Mesendoderm (in vitro differentiated cells): ENCODE measurements around the gene RNF144B.

ENCODE experiments used
- DNase-seq: peaks from one replicate; pipeline ENCODE4 v3.0.0; 2013
- H2AK5ac ChIP-seq: 2 replicates; pipeline ENCODE4 v1.6.1; 2013; ENCODE audit warnings: low read length, inconsistent platforms
- H2BK120ac ChIP-seq: 2 replicates; pipeline ENCODE4 v1.6.1; 2013; ENCODE audit warnings: low read depth, mild to moderate bottlenecking, low read length, moderate library complexity, mixed read lengths
- H2BK15ac ChIP-seq: replicated peaks from 2 replicates; pipeline ENCODE4 v1.6.1; 2013; ENCODE audit warnings: low read depth, mild to moderate bottlenecking, moderate library complexity
- H2BK5ac ChIP-seq: 2 replicates; pipeline ENCODE4 v1.6.1; 2013; ENCODE audit warnings: low read length, inconsistent platforms
- H3K18ac ChIP-seq: 2 replicates; pipeline ENCODE4 v1.6.1; 2013; ENCODE audit warnings: mild to moderate bottlenecking, low read length, mixed read lengths
- H3K23ac ChIP-seq: one replicate; pipeline ENCODE4 v1.6.1; 2013; ENCODE audit warnings: low read length
- H3K27ac ChIP-seq: 2 replicates; pipeline ENCODE4 v1.5.1; 2013; ENCODE audit warnings: low read depth, mild to moderate bottlenecking, inconsistent platforms, low read length, moderate library complexity
- H3K27me3 ChIP-seq: 2 replicates; pipeline ENCODE4 v1.6.1; 2013; ENCODE audit warnings: low read length, control low read depth, mild to moderate bottlenecking, inconsistent platforms; ENCODE audit not compliant: insufficient read depth, poor library complexity
- H3K36me3 ChIP-seq: 2 replicates; pipeline ENCODE4 v1.6.1; 2013; ENCODE audit warnings: low read length, inconsistent platforms; ENCODE audit not compliant: control insufficient read depth, insufficient read depth
- H3K4ac ChIP-seq: one replicate; pipeline ENCODE4 v1.6.1; 2013; ENCODE audit warnings: low read depth, mild to moderate bottlenecking, low read length, moderate library complexity
- H3K4me1 ChIP-seq: 2 replicates; pipeline ENCODE4 v1.6.1; 2013; ENCODE audit warnings: low read depth, low read length, inconsistent platforms; ENCODE audit not compliant: control insufficient read depth
- H3K4me2 ChIP-seq: 2 replicates; pipeline ENCODE4 v1.6.1; 2013; ENCODE audit warnings: low read length
- H3K4me3 ChIP-seq: 2 replicates; pipeline ENCODE4 v1.5.1; 2013; ENCODE audit warnings: mild to moderate bottlenecking, low read length
- H3K56ac ChIP-seq: one replicate; pipeline ENCODE4 v1.6.1; 2013; ENCODE audit warnings: low read length
- H3K79me1 ChIP-seq: 2 replicates; pipeline ENCODE4 v1.6.1; 2013; ENCODE audit warnings: low read length, inconsistent platforms
- H3K79me2 ChIP-seq: 2 replicates; pipeline ENCODE4 v1.6.1; 2013; ENCODE audit warnings: mild to moderate bottlenecking, low read length; ENCODE audit not compliant: control insufficient read depth, insufficient read depth
- H3K9ac ChIP-seq: 2 replicates; pipeline ENCODE4 v1.6.1; 2013; ENCODE audit warnings: low read length, inconsistent platforms
- H4K5ac ChIP-seq: one replicate; pipeline ENCODE4 v1.6.1; 2013; ENCODE audit warnings: low read length
- H4K8ac ChIP-seq: one replicate; pipeline ENCODE4 v1.6.1; 2013; ENCODE audit warnings: low read depth, mild to moderate bottlenecking, control low read depth, low read length, moderate library complexity
- WGBS: extraction: QIAGEN DNeasy Blood & Tissue Kit; methylation state at CpG from one replicate; pipeline ENCODE4 v1.1.7; 2013; ENCODE audit warnings: low lambda C conversion rate, missing lambda C conversion rate; ENCODE audit not compliant: insufficient coverage; ENCODE audit errors: extremely low coverage; 5-methylcytosine and 5-hydroxymethylcytosine counted together

Gene RNF144B

DNA sequence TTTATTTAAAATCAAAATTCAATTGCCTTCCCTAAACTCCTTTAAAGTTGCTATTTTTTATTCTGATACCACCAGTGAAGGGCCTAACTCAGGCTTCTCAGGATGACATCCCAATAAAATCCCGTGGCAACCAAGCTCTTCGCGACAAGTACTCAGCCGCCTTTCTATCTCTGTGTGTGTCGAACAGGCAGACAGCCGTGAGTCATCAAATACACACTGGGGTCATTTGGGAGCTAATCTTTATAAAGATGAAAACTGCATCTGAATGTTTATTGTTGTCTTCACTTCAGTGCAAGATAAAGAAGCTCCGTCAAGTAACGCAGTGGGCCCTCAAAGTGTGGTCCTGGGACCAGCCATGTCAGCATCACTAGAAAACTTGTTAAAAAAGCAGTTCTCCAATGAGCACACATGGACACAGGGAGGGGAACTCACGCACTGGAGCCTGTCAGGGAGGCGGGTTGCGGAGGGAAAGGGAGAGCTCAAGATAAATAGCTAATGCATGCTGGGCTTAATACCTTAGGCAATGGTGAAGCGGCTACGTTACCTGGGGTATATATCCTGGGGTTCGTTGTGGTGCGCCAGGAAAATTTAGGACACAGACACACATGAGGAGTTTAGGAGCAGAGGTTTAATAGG lies 119.3 kb downstream of the RNF144B start:
- Histone ChIP-seq H3K56ac (no peak overlapping the region), H3K27me3 (no peaks in the 10 kb centered on the region), H3K36me3 (no peaks in the 10 kb centered on the region), H3K18ac (no peak overlapping the region), H3K4me2 (no peak overlapping the region), H2BK5ac (no peak overlapping the region), H2BK15ac (no peak overlapping the region), H3K27ac (no peak overlapping the region), H3K4ac (no peak overlapping the region), H3K4me1 (no peaks in the 10 kb centered on the region), H2BK120ac (no peak overlapping the region), H4K8ac (no peak overlapping the region), H2AK5ac (no peak overlapping the region), H3K23ac (no peak overlapping the region), H3K9ac (no peak overlapping the region), H3K79me1 (no peaks in the 10 kb centered on the region), H4K5ac (no peak overlapping the region), H3K4me3 (no peak overlapping the region), H3K79me2 (no peaks in the 10 kb centered on the region)
- WGBS, result no CpG with 5 or more reads among the region's 15 CpGs
- no peak for DNase-seq

DNA sequence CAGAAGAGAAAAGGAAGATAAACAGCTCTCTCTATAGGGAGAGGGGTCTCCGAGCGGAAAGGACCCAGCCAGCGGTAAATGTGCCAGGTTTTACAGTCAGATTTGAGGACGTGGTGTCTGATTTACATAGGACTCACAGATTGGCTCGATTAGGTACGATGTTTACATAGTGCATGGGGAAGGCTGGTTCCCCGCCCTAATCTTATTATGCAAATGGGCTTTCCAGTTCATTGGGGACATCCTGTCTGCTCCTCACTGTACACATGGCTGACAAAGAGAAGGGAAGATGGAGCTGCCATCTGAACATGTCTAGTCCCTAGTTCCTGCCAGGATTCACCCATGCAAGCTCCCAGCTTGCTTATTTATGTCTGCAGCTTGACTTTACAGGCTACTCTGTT lies 119.9 kb downstream of the RNF144B start:
- H3K79me1 ChIP-seq, result no peaks in the 10 kb centered on the region
- H3K27me3 ChIP-seq, result no peaks in the 10 kb centered on the region
- no peak overlapping the region for H3K4ac ChIP-seq
- no peak overlapping the region for H2AK5ac ChIP-seq
- no peak overlapping the region for H3K9ac ChIP-seq
- WGBS, result no CpG with 5 or more reads among the region's 7 CpGs
- DNase-seq, result peak; percentile 44
- H2BK5ac ChIP-seq, result no peak overlapping the region
- no peak overlapping the region for H4K5ac ChIP-seq
- H3K56ac ChIP-seq, result no peak overlapping the region
- H3K27ac ChIP-seq, result no peak overlapping the region
- no peak overlapping the region for H4K8ac ChIP-seq
- no peak overlapping the region for H2BK15ac ChIP-seq
- no peaks in the 10 kb centered on the region for H3K36me3 ChIP-seq
- H3K18ac ChIP-seq, result no peak overlapping the region
- no peak overlapping the region for H3K4me2 ChIP-seq
- no peak overlapping the region for H3K4me3 ChIP-seq
- H3K79me2 ChIP-seq, result no peaks in the 10 kb centered on the region
- no peak overlapping the region for H2BK120ac ChIP-seq
- no peak overlapping the region for H3K23ac ChIP-seq
- H3K4me1 ChIP-seq, result no peaks in the 10 kb centered on the region

DNA sequence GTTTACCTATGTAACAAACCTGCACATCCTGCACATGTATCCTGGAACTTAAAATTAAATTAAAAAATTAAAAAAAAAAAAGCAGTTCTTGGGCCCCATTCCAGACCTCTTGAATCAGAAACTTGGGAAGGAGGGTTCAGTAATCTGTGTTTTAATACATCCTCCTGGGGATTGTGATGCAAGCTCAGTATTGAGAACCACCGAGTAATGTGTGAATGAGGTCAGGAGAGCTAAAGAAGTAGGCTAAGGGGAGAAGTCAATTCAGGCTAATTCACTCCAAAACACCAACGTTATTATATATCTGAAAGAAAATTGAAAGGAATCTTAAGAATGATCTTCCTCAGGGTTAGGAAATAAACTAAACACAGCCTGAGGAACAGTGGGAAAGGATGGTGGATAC lies 120.4 kb downstream of the RNF144B start:
- DNase-seq, result no peak
- no peak overlapping the region for H3K27ac ChIP-seq
- H2AK5ac ChIP-seq, result no peak overlapping the region
- no peaks in the 10 kb centered on the region for H3K79me1 ChIP-seq
- no peak overlapping the region for H3K23ac ChIP-seq
- H3K4me3 ChIP-seq, result no peak overlapping the region
- no peaks in the 10 kb centered on the region for H3K27me3 ChIP-seq
- no peaks in the 10 kb centered on the region for H3K79me2 ChIP-seq
- H4K8ac ChIP-seq, result no peak overlapping the region
- H3K56ac ChIP-seq, result no peak overlapping the region
- no CpG with 5 or more reads among the region's 2 CpGs for WGBS
- H4K5ac ChIP-seq, result no peak overlapping the region
- H3K4me2 ChIP-seq, result no peak overlapping the region
- no peak overlapping the region for H2BK120ac ChIP-seq
- no peak overlapping the region for H3K4ac ChIP-seq
- no peak overlapping the region for H3K18ac ChIP-seq
- H3K9ac ChIP-seq, result no peak overlapping the region
- H3K36me3 ChIP-seq, result no peaks in the 10 kb centered on the region
- H2BK5ac ChIP-seq, result no peak overlapping the region
- no peaks in the 10 kb centered on the region for H3K4me1 ChIP-seq
- H2BK15ac ChIP-seq, result no peak overlapping the region

DNA sequence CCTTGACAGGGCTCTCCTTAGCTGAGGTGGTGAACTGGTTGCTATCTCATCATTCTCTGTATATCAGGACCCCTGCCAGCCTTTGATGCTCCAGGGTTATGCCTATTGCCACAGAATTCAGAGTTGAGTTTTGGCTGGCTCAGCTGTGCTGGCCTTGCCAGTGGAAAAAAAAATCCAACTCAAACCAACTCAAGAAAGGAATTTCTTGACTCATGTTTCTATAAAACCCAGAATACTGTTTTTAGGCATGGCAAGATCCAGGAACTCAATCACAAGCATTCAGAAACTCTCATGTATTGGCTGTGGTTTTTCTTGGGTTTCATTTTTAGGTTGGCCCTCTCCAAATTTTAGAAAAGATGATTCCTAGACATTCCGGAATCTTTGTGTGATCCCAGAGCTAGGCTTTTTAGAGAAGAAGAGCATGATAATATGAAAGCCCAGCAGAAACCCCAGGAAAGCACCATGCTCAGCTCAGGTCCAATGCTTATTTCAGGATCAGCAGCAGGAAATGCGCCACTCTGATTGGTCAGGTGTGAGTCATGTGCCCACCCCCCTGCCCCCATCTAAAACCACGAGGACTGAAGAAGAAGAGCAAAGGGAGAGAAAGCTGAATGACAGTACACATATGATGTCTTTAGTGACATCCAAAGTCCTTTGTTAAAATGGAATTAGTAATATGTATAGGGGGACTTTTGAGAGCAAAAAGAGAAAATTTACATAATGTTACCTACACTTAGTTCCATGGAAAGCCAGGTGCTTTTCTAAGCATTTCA lies 122.9 kb downstream of the RNF144B start:
- no peaks in the 10 kb centered on the region for H3K79me1 ChIP-seq
- H3K27ac ChIP-seq, result no peak overlapping the region
- no peak overlapping the region for H3K23ac ChIP-seq
- no peak overlapping the region for H4K8ac ChIP-seq
- no peak overlapping the region for H3K18ac ChIP-seq
- DNase-seq, result no peak
- no peaks in the 10 kb centered on the region for H3K79me2 ChIP-seq
- H2BK5ac ChIP-seq, result no peak overlapping the region
- WGBS, result no CpG with 5 or more reads among the region's 3 CpGs
- H2BK15ac ChIP-seq, result no peak overlapping the region
- no peak overlapping the region for H4K5ac ChIP-seq
- H3K9ac ChIP-seq, result no peak overlapping the region
- no peak overlapping the region for H3K4ac ChIP-seq
- no peak overlapping the region for H3K4me3 ChIP-seq
- no peak overlapping the region for H3K56ac ChIP-seq
- H2AK5ac ChIP-seq, result no peak overlapping the region
- H2BK120ac ChIP-seq, result no peak overlapping the region
- no peak overlapping the region for H3K4me2 ChIP-seq
- no peaks in the 10 kb centered on the region for H3K36me3 ChIP-seq
- no peaks in the 10 kb centered on the region for H3K4me1 ChIP-seq
- no peaks in the 10 kb centered on the region for H3K27me3 ChIP-seq

DNA sequence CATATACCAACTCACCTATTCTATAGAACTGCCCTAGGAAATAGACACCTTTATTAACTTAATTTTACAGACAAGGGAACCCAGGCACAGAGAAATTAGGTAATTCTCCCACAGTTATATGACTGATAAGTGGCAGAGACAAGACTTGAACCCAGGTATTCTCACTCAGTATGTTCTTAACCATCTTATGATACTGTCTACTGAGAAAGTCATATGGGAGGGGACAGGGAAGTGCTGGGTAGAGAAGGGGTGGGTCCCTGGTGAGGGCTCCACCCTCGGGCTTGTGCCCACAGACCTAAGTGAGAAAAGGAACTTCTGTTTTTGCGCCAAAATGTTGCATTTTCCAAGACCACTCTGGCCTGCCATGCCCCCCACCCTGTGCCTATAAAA lies 123.5 kb downstream of the RNF144B start:
- Histone ChIP-seq H3K4me2 (no peak overlapping the region), H2BK5ac (no peak overlapping the region), H2AK5ac (no peak overlapping the region), H2BK120ac (no peak overlapping the region), H3K18ac (no peak overlapping the region), H3K79me2 (no peaks in the 10 kb centered on the region), H3K27me3 (no peaks in the 10 kb centered on the region), H3K36me3 (no peaks in the 10 kb centered on the region), H2BK15ac (no peak overlapping the region), H3K27ac (no peak overlapping the region), H3K4me1 (no peaks in the 10 kb centered on the region), H3K4ac (no peak overlapping the region), H3K56ac (no peak overlapping the region), H4K8ac (no peak overlapping the region), H3K23ac (no peak overlapping the region), H3K4me3 (no peak overlapping the region), H3K9ac (no peak overlapping the region), H3K79me1 (no peaks in the 10 kb centered on the region), H4K5ac (no peak overlapping the region)
- WGBS, result no CpG with 5 or more reads among the region's 2 CpGs
- no peak for DNase-seq
